OCI-LY7 (cell line): ENCODE data around the gene SMAD6.

ENCODE experiments used
- EZH2phosphoT487 ChIP-seq: fragments of 200-600 bp; sonication (generic); IDR thresholded peaks from 2 replicates; pipeline ENCODE4 v1.6.1; 2018; ENCODE audit warnings: low read depth, borderline replicate concordance, mild to moderate bottlenecking, mixed run types, antibody characterized with exemption, low read length, moderate library complexity, mixed read lengths
- TF ChIP-seq, protein P1 (sequence below): fragments of 200-600 bp; sonication (generic); conservative IDR thresholded peaks from 2 replicates; pipeline ENCODE4 v1.5.1; 2014; ENCODE audit warnings: mild to moderate bottlenecking, antibody characterized with exemption, low read length, moderate library complexity, mixed read lengths

DNA sequence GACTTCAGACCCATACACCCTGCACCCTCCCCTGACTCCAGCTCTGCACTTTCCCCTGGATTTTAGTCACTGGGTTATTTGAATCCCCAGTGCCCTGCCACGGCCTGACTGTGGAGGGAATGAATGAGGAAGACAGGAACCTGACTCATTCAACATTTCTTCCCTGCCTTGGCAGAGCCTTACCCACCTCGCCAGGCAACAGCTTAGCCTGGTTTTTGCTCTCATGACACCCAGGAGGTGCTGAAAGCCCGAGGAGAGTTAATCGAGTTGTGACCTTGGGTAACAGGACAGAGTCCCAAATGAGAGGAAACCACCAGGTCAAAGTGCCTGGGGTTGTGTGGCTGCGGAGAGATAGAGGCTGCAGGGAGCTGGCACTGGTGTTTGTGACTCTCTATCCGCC is 128.3 kb downstream of the SMAD6 start:
- TF ChIP-seq, protein P1, sequence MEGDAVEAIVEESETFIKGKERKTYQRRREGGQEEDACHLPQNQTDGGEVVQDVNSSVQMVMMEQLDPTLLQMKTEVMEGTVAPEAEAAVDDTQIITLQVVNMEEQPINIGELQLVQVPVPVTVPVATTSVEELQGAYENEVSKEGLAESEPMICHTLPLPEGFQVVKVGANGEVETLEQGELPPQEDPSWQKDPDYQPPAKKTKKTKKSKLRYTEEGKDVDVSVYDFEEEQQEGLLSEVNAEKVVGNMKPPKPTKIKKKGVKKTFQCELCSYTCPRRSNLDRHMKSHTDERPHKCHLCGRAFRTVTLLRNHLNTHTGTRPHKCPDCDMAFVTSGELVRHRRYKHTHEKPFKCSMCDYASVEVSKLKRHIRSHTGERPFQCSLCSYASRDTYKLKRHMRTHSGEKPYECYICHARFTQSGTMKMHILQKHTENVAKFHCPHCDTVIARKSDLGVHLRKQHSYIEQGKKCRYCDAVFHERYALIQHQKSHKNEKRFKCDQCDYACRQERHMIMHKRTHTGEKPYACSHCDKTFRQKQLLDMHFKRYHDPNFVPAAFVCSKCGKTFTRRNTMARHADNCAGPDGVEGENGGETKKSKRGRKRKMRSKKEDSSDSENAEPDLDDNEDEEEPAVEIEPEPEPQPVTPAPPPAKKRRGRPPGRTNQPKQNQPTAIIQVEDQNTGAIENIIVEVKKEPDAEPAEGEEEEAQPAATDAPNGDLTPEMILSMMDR: no peak
- TF ChIP-seq EZH2phosphoT487: no peak
